WTC11 (cell line): ENCODE data around the gene RBM20. TPM values are rescaled to one million over a fixed set of nuclear protein-coding genes. Genes with fewer than 3 reads are reported as not detected.

Source experiments
- ATAC-seq: fragments of 200-7000 bp; cut with Tn5 transposase; 2 replicates; pipeline ENCODE4 v1.10.0; 2021; ENCODE audit warnings: mild to moderate bottlenecking, moderate library complexity
- CTCF ChIA-PET: fragments of 300-600 bp; sonication (Branson Sonifier 250); formaldehyde crosslinking; loops from one replicate; lab custom pipeline; 2021; ENCODE audit warnings: antibody characterized with exemption; lab: Charles Lee
- POLR2A ChIA-PET: fragments of 350-600 bp; sonication (Branson Sonifier 250); formaldehyde crosslinking; loops from one replicate; lab custom pipeline; 2021; ENCODE audit warnings: antibody characterized with exemption; lab: Charles Lee
- DNase-seq: peaks from one replicate; pipeline ENCODE4 v3.0.0; 2021; ENCODE audit warnings: low spot score
- H3K27ac Mint-ChIP-seq: 2 replicates; pipeline ENCODE4 v1.8.0; 2021; ENCODE audit warnings: mixed read lengths
- H3K27me3 Mint-ChIP-seq: 2 replicates; pipeline ENCODE4 v1.8.0; 2021; ENCODE audit warnings: low read depth, mild to moderate bottlenecking, moderate library complexity, mixed read lengths
- H3K36me3 Mint-ChIP-seq: 2 replicates; pipeline ENCODE4 v1.8.0; 2021; ENCODE audit warnings: mixed read lengths
- H3K4me1 Mint-ChIP-seq: 2 replicates; pipeline ENCODE4 v1.8.0; 2022; ENCODE audit warnings: mixed read lengths
- H3K4me3 Mint-ChIP-seq: 2 replicates; pipeline ENCODE4 v1.8.0; 2021; ENCODE audit warnings: mild to moderate bottlenecking, moderate library complexity, mixed read lengths
- H3K9me3 Mint-ChIP-seq: 2 replicates; pipeline ENCODE4 v1.8.0; 2021; ENCODE audit warnings: mixed read lengths
- AR ChIP-seq: fragments of 250-450 bp; sonication (Bioruptor Pico); IDR thresholded peaks from 2 replicates; pipeline ENCODE4 v1.9.0; 2021; ENCODE audit warnings: mild to moderate bottlenecking
- ATF2 ChIP-seq: sonication (generic); formaldehyde crosslinking; IDR thresholded peaks from 2 replicates; pipeline ENCODE4 v1.8.1; 2022; ENCODE audit warnings: low read depth, missing genetic modification reagents, borderline replicate concordance
- FOXK1 ChIP-seq: sonication (generic); formaldehyde crosslinking; IDR thresholded peaks from 2 replicates; pipeline ENCODE4 v1.8.0; 2022; ENCODE audit warnings: mild to moderate bottlenecking, moderate library complexity, missing genetic modification reagents
- GABPB1 ChIP-seq: sonication (generic); formaldehyde crosslinking; IDR thresholded peaks from 2 replicates; pipeline ENCODE4 v1.8.1; 2023; ENCODE audit warnings: mild to moderate bottlenecking, missing genetic modification reagents
- JAZF1 ChIP-seq: fragments of 250-450 bp; sonication (Bioruptor Pico); IDR thresholded peaks from 2 replicates; pipeline ENCODE4 v1.9.0; 2021; ENCODE audit warnings: moderate library complexity, mild to moderate bottlenecking, inconsistent platforms
- NFE2L1 ChIP-seq: sonication (generic); formaldehyde crosslinking; IDR thresholded peaks from 2 replicates; pipeline ENCODE4 v1.8.1; 2023; ENCODE audit warnings: missing genetic modification reagents
- NFYB ChIP-seq: sonication (generic); formaldehyde crosslinking; conservative IDR thresholded peaks from 2 replicates; pipeline ENCODE4 v1.8.0; 2022; ENCODE audit warnings: low read depth, missing genetic modification reagents
- NR1H2 ChIP-seq: sonication (generic); formaldehyde crosslinking; IDR thresholded peaks from 2 replicates; pipeline ENCODE4 v1.9.0; 2021; ENCODE audit warnings: mild to moderate bottlenecking, moderate library complexity, missing genetic modification reagents
- NR3C1 ChIP-seq: sonication (generic); formaldehyde crosslinking; conservative IDR thresholded peaks from 2 replicates; pipeline ENCODE4 v1.8.1; 2023; ENCODE audit warnings: low read depth, mild to moderate bottlenecking, missing genetic modification reagents
- STAT6 ChIP-seq: sonication (generic); formaldehyde crosslinking; conservative IDR thresholded peaks from 2 replicates; pipeline ENCODE4 v1.8.1; 2023; ENCODE audit warnings: mild to moderate bottlenecking, low read depth, missing genetic modification reagents, moderate library complexity
- TCF7 ChIP-seq: sonication (generic); formaldehyde crosslinking; IDR thresholded peaks from 2 replicates; pipeline ENCODE4 v1.8.0; 2022; ENCODE audit warnings: mild to moderate bottlenecking, low read depth, missing genetic modification reagents, moderate library complexity
- TEAD1 ChIP-seq: sonication (generic); formaldehyde crosslinking; IDR thresholded peaks from 2 replicates; pipeline ENCODE4 v1.8.0; 2022; ENCODE audit warnings: mild to moderate bottlenecking, missing genetic modification reagents
- TP53 ChIP-seq: sonication (generic); formaldehyde crosslinking; IDR thresholded peaks from 2 replicates; pipeline ENCODE4 v1.8.1; 2023; ENCODE audit warnings: mild to moderate bottlenecking, missing genetic modification reagents
- USF1 ChIP-seq: sonication (generic); formaldehyde crosslinking; IDR thresholded peaks from 2 replicates; pipeline ENCODE4 v1.8.0; 2022; ENCODE audit warnings: mild to moderate bottlenecking, missing genetic modification reagents
- ZMAT4 ChIP-seq: fragments of 250-450 bp; sonication (Bioruptor Pico); IDR thresholded peaks from 2 replicates; pipeline ENCODE4 v1.9.0; 2021; ENCODE audit warnings: mild to moderate bottlenecking
- ZNF121 ChIP-seq: sonication (generic); formaldehyde crosslinking; IDR thresholded peaks from 2 replicates; pipeline ENCODE4 v1.8.0; 2023; ENCODE audit warnings: missing genetic modification reagents
- ZNF281 ChIP-seq: sonication (generic); formaldehyde crosslinking; IDR thresholded peaks from 2 replicates; pipeline ENCODE4 v1.8.0; 2023; ENCODE audit warnings: mild to moderate bottlenecking, missing genetic modification reagents
- total RNA-seq: library from RNA; stranded (reverse); gene quantifications from 3 replicates; pipeline ENCODE4 v1.2.3, GENCODE V29; 2021

The RBM20 gene
- total RNA-seq, 1 experiment from 2014 or later: 0.52 TPM

- CTCF ChIA-PET: no interaction called here
These were observed 70.2 kb downstream of the RBM20 start for GRCh38 chr10:110714356-110714755.

GRCh38 chr10:110717781-110718589 is 73.8 kb downstream of the RBM20 start:
- Mint-ChIP-seq H3K27me3 (no peaks in the 10 kb centered on the region), H3K27ac (no peak overlapping the region), H3K4me3 (no peak overlapping the region), H3K4me1 (peaks cover 8% of the 10 kb centered on the region), H3K9me3 (peaks cover 15% of the 10 kb centered on the region), H3K36me3 (no peaks in the 10 kb centered on the region)
- ATAC-seq: no peak
- CTCF ChIA-PET: interaction anchor here (0.7 kb wide), 1 partner anchor 23 kb away, joined by 4 read pairs; no protein-coding TSS in a partner anchor
- POLR2A ChIA-PET: no interaction called here
- DNase-seq: no peak
- TF ChIP-seq ZNF281 (CRISPR knock-in tag) (no peak), GABPB1 (no peak), TP53 (no peak), JAZF1 (CRISPR knock-in tag) (no peak), USF1 (no peak), NR1H2 (CRISPR knock-in tag) (no peak), NFYB (CRISPR knock-in tag) (no peak), ZMAT4 (CRISPR knock-in tag) (no peak), ZNF121 (no peak), FOXK1 (CRISPR knock-in tag) (no peak), TEAD1 (CRISPR knock-in tag) (no peak)

More at GRCh38 chr10:110714356-110714755, 70.2 kb downstream of the RBM20 start:
- no peak for DNase-seq
- TF ChIP-seq TCF7 (CRISPR knock-in tag) (no peak), STAT6 (no peak), AR (CRISPR knock-in tag) (no peak), NR3C1 (no peak), NFE2L1 (CRISPR knock-in tag) (no peak), ATF2 (no peak)
- H3K4me1 Mint-ChIP-seq: peaks cover 8% of the 10 kb centered on the region
- H3K4me3 Mint-ChIP-seq: no peak overlapping the region
- peaks cover 15% of the 10 kb centered on the region for H3K9me3 Mint-ChIP-seq
- H3K27me3 Mint-ChIP-seq: no peaks in the 10 kb centered on the region
- no peak overlapping the region for H3K27ac Mint-ChIP-seq
- no peaks in the 10 kb centered on the region for H3K36me3 Mint-ChIP-seq
- no peak for ATAC-seq
- POLR2A ChIA-PET: no interaction called here
